VCaP (cell line): ENCODE results near the gene FOXO3.
A peak's percentile ranks its signal among the peaks of the same experiment; 100 is the strongest.

Source experiments
- H3K27ac ChIP-seq: fragments of 450-650 bp; 2 replicates; pipeline ENCODE4 v1.5.1; 2017
- CTCF ChIP-seq: fragments of 450-650 bp; conservative IDR thresholded peaks from 2 replicates; pipeline ENCODE4 v1.5.1; 2017; ENCODE audit warnings: mild to moderate bottlenecking, moderate library complexity

The FOXO3 gene

GRCh38 chr6:108546079-108547049 is 14.4 kb upstream of the FOXO3 start:
- TF ChIP-seq CTCF: no peak
- H3K27ac ChIP-seq: no peak overlapping the region

GRCh38 chr6:108549241-108549640 is 11.5 kb upstream of the FOXO3 start:
- TF ChIP-seq CTCF: no peak
- H3K27ac ChIP-seq: no peak overlapping the region

- no peak overlapping the region for H3K27ac ChIP-seq
- TF ChIP-seq CTCF: no peak
Measured at GRCh38 chr6:108549741-108550140, 11.0 kb upstream of the FOXO3 start.

GRCh38 chr6:108550256-108550655 is 10.5 kb upstream of the FOXO3 start:
- no peak overlapping the region for H3K27ac ChIP-seq
- TF ChIP-seq CTCF: no peak

GRCh38 chr6:108555399-108556052 is 5.2 kb upstream of the FOXO3 start:
- no peak for TF ChIP-seq CTCF
- peak overlapping the region; percentile 96 for H3K27ac ChIP-seq

- TF ChIP-seq CTCF: no peak
- peak overlapping the region; percentile 96 for H3K27ac ChIP-seq
Measured at GRCh38 chr6:108556250-108556649, 4.5 kb upstream of the FOXO3 start.

- TF ChIP-seq CTCF: no peak
- peak overlapping the region; percentile 96 for H3K27ac ChIP-seq
Measured at GRCh38 chr6:108556866-108557493, 3.7 kb upstream of the FOXO3 start.
